COR-L47 (cell line): ENCODE data around the gene HES6.
"Not testable (repeated sequence)": the region's sequence is repeated elsewhere in the genome, so short reads cannot be mapped to it uniquely, and the experiment has no call there.

Experiments
- DNase-seq: peaks from one replicate; lab custom pipeline; 2025; lab: John Stamatoyannopoulos, UW

Gene HES6

GRCh38 chr2:238272156-238272555 lies 32.3 kb upstream of the HES6 start:
- no peak for DNase-seq

- DNase-seq, result not testable (repeated sequence)
Measured at GRCh38 chr2:238271686-238272085, 31.8 kb upstream of the HES6 start.

GRCh38 chr2:238271061-238271554 lies 31.3 kb upstream of the HES6 start:
- DNase-seq, result no peak

GRCh38 chr2:238270606-238271005 lies 30.8 kb upstream of the HES6 start:
- DNase-seq, result no peak

GRCh38 chr2:238269741-238270140 lies 29.9 kb upstream of the HES6 start:
- DNase-seq, result no peak

- DNase-seq, result no peak
Measured at GRCh38 chr2:238267884-238268680, 28.2 kb upstream of the HES6 start.

GRCh38 chr2:238267341-238267710 lies 27.5 kb upstream of the HES6 start:
- DNase-seq, result no peak

- no peak for DNase-seq
Measured at GRCh38 chr2:238265605-238266004, 25.8 kb upstream of the HES6 start.

- no peak for DNase-seq
Measured at GRCh38 chr2:238264072-238264460, 24.2 kb upstream of the HES6 start.

GRCh38 chr2:238263204-238264071 lies 23.6 kb upstream of the HES6 start:
- no peak for DNase-seq

GRCh38 chr2:238262496-238263122 lies 22.8 kb upstream of the HES6 start:
- no peak for DNase-seq

- DNase-seq, result no peak
Measured at GRCh38 chr2:238261718-238262375, 22.0 kb upstream of the HES6 start.

- no peak for DNase-seq
Measured at GRCh38 chr2:238260883-238261282, 21.0 kb upstream of the HES6 start.

GRCh38 chr2:238259061-238260020 lies 19.5 kb upstream of the HES6 start:
- no peak for DNase-seq

GRCh38 chr2:238257786-238258700 lies 18.2 kb upstream of the HES6 start:
- DNase-seq, result no peak

GRCh38 chr2:238256594-238257104 lies 16.8 kb upstream of the HES6 start:
- peak; percentile 66 for DNase-seq

GRCh38 chr2:238256111-238256510 lies 16.3 kb upstream of the HES6 start:
- no peak for DNase-seq

GRCh38 chr2:238255636-238256035 lies 15.8 kb upstream of the HES6 start:
- no peak for DNase-seq

- DNase-seq, result no peak
Measured at GRCh38 chr2:238255151-238255551, 15.3 kb upstream of the HES6 start.
